Activated T-helper 1 cell treated with anti-CD3 and anti-CD28 coated beads, Interleukin-12 subunit alpha, Interleukin-12 subunit beta, Interleukin-2, Interleukin-4 antibody, amounts not matched to agents 30 ng/mL and 10 ng/mL and 1 ng/mL, durations not matched to agents 14 hours and 24 hours and 36 hours (primary cell): ENCODE data around the gene MEFV. TPM values are rescaled to one million over a fixed set of nuclear protein-coding genes. Genes with fewer than 3 reads are reported as not detected.

Source experiments
- DNase-seq: peaks from one replicate; pipeline ENCODE4 v3.0.0; 2021; ENCODE audit warnings: low spot score
- H3K27ac Mint-ChIP-seq: one replicate; pipeline ENCODE4 v1.8.0; 2021; ENCODE audit warnings: mild to moderate bottlenecking, mixed read lengths
- H3K27me3 Mint-ChIP-seq: one replicate; pipeline ENCODE4 v1.8.0; 2022; ENCODE audit warnings: mild to moderate bottlenecking, moderate library complexity, mixed read lengths; ENCODE audit not compliant: insufficient read depth
- H3K36me3 Mint-ChIP-seq: one replicate; pipeline ENCODE4 v1.8.0; 2021; ENCODE audit warnings: low read depth, mixed read lengths
- H3K4me1 Mint-ChIP-seq: one replicate; pipeline ENCODE4 v1.8.0; 2021; ENCODE audit warnings: low read depth, mixed read lengths
- H3K4me3 Mint-ChIP-seq: one replicate; pipeline ENCODE4 v1.8.0; 2021; ENCODE audit warnings: mild to moderate bottlenecking, moderate library complexity, mixed read lengths
- H3K9me3 Mint-ChIP-seq: one replicate; pipeline ENCODE4 v1.8.0; 2021; ENCODE audit warnings: mixed read lengths
- intact Hi-C: fragments of 100-400 bp; cut with micrococcal nuclease; formaldehyde crosslinking; loops from one replicate; pipeline ENCODE4 v1.15.1; 2024
- total RNA-seq: library from RNA; stranded (reverse); gene quantifications from 2 replicates; pipeline ENCODE4 v1.2.3, GENCODE V29; 2022

MEFV gene
- total RNA-seq, 1 donor from 2014 or later = not detected

DNA sequence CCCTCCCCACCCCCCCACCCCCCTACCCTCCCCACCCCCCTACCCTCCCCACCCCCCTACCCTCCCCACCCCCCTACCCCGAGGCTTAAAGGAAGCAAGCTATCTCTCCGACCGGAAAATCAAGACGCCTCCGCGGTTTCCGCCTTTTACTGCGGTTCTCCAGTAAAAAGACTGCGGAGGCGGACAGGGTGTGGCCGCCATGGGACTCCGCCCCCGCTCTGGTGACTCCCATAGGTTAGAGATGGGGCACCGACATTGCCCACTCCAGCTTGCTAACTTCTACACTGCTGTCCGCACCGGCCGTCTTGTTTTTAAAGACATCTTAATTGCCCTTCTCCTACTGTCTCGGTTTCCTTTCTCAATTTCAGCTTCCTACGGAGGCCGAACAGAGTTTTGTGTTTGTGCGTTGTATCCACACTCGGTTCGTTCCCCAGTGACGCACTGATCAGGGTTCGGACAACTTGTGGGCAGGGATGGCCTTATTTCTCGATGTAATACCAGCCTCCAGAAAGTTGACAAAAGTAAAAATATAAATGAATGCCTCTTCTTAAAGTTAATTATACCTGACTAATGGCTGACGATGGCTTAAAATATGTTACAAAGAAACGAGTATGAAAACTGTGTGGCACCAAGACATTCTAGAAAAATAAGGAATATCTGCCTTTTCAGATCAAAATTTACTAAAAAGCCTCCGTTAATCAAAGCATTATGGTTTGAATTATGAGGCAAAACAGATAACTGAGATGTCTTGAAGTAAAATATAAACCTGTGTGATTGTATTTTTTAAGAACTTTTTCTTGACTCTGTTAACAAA, 20.4 kb downstream of the MEFV start:
- intact Hi-C loops = loop anchor here (1.0 to 2.0 kb wide), 6 partner anchors 21 to 208 kb away; partner anchors contain the start of genes TIGD7, ZNF174, ZNF75A and ZSCAN32
- Mint-ChIP-seq H3K4me1 (peaks cover 15% of the 10 kb centered on the region), H3K27me3 (no peaks in the 10 kb centered on the region), H3K4me3 (peak overlapping the region; percentile 77), H3K9me3 (peaks cover 23% of the 10 kb centered on the region), H3K27ac (peak overlapping the region; percentile 42), H3K36me3 (peaks cover 27% of the 10 kb centered on the region)
- DNase-seq = no peak

DNA sequence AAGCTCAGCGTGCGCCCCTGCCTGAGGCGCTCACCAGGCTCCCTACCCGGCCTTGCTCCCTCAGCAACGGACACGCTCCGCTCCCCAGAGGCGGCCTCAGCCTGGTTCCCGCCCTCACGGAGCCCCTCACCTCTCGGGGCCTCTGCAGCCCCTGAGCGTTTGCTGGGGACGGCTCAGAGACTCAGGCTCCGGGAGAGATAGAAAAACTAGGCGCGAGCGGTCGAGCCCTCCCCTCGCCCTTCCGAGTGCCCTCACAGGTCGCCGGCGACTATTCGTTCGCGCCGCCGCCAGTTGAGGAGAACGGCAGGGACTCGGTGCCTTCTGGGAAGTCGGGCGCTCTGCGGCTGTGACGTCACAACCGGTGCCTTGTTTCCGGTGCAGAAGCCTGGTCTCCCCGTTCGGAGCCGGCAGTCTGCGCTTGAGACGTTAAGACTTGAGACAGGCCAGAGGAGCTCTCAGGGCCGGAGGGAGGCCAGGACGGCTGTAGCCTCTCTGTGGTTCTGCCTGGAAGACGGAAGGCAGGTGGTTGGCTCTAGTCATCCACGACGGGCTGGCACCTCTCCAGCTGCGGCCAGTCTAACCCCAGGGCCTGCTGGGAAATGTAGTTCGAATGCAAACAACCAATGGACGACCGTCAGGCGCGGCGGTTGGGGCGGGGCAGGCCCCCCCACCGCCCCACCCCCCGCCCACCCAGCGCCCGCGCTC, 21.4 kb downstream of the MEFV start, which contains the start of gene ZNF200:
ZNF200 (minus strand) TSS at position 302 of the 705 bp plus-strand sequence. CDS start 1,403 bp downstream, outside the sequence.
- Mint-ChIP-seq H3K27me3 (no peaks in the 10 kb centered on the region), H3K9me3 (peaks cover 31% of the 10 kb centered on the region), H3K4me1 (peaks cover 15% of the 10 kb centered on the region), H3K4me3 (peak within 1 kb of the TSS; percentile 94), H3K27ac (peak within 1 kb of the TSS; percentile 94), H3K36me3 (peaks cover 38% of the 10 kb centered on the region)
- DNase-seq = peak; percentile 91
- intact Hi-C loops = loop anchor here (1.0 to 5.0 kb wide), 7 partner anchors 20 to 209 kb away; partner anchors contain the start of genes TIGD7, ZNF174, ZNF75A and ZSCAN32

DNA sequence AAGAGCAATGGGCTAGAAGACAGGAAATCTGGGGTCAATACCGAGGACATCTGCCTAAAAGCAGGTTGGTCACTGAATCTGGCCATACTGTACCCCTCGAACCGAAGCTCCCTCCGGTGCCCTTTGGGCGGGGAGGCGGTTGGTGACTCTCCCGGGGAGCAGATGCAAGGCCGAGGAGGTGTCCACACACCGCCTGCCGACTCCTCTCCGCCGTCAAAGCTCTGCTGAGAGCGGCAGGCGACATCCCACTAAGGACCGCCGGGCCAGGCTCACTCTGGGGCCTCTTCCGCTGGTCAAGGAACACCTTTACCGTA, 21.9 kb downstream of the MEFV start:
- no peaks in the 10 kb centered on the region for H3K27me3 Mint-ChIP-seq
- intact Hi-C loops = loop anchor here (2.0 to 5.0 kb wide), 2 partner anchors 62 to 70 kb away; partner anchors contain the start of genes TIGD7 and ZNF75A

DNA sequence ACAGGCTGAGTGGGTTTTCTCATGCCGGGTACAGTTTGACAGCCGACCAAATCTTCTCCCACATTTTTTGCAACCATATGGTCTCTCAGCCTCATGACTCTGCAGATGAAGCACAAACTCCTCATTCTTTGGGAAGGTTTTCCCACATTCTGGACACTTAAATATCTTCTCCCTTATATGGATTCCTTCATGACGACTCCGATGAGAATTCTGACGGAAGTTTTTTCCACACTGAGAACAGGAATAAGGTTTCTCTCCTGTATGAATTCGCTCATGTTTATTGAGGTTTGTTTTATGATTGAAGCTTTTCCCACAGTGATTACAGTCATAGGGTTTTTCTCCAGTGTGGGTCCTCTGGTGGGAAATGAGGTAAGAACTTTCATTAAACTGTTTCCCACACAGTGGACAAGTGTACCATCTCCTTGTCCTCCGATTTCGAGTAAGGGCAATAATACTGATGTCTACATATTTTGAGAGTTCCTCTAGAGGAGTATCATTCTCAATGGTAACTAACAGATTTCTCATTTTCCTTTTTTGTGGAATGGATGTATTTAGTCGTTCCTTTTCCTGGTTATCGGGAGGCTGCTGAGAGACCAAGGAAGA, 32.4 kb downstream of the MEFV start:
- intact Hi-C loops = no loop called here
- no peak overlapping the region for H3K27ac Mint-ChIP-seq
- H3K27me3 Mint-ChIP-seq = no peaks in the 10 kb centered on the region
- DNase-seq = no peak
- peaks cover 58% of the 10 kb centered on the region for H3K36me3 Mint-ChIP-seq
- no peaks in the 10 kb centered on the region for H3K4me1 Mint-ChIP-seq
- no peak overlapping the region for H3K4me3 Mint-ChIP-seq
- H3K9me3 Mint-ChIP-seq = peaks cover 62% of the 10 kb centered on the region

More for the DNA sequence above, 21.9 kb downstream of the MEFV start:
- Mint-ChIP-seq H3K9me3 (peaks cover 32% of the 10 kb centered on the region), H3K27ac (peak overlapping the region; percentile 94), H3K4me3 (peak overlapping the region; percentile 94), H3K36me3 (peaks cover 40% of the 10 kb centered on the region), H3K4me1 (peaks cover 15% of the 10 kb centered on the region)
- DNase-seq = no peak

DNA sequence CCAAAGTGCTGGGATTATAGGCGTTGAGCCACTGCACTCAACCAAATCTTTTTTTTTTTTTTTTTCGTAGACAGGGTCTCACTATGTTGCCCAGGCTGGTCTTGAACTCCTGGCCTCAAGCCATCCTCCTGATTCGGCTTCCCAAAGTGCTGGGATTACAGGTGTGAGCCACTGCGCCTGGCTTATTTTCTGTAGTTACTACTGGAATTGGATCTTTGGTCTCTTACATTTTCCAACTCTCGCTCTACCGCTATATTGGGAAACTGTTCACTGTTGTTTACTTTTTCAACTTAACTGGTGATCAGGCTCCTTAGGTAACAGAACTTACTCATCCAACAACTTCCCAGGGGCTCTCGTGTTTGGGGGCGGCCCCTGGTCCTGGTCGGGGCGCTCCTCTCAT, 35.6 kb downstream of the MEFV start:
- Mint-ChIP-seq H3K27me3 (no peaks in the 10 kb centered on the region), H3K9me3 (peaks cover 66% of the 10 kb centered on the region), H3K27ac (no peak overlapping the region), H3K36me3 (peaks cover 41% of the 10 kb centered on the region), H3K4me1 (peaks cover 17% of the 10 kb centered on the region), H3K4me3 (no peak overlapping the region)
- DNase-seq = no peak
- intact Hi-C loops = no loop called here

DNA sequence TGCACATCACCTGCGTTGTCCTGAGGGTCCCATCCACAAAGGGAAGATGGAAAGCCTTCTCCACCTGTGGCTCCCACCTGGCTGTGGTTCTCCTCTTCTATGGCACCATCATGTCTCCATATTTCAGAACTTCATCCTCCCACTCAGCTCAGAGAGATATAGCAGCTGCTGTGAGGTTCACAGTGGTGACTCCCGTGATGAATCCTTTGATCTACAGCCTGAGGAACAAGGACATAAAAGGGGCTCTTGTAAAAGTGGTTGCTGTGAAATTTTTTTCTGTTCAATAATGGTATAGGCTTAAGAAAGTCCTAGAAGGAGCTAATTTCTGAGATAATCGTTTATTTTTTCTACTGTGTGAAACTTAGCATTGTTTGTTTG, 40.2 kb downstream of the MEFV start:
- Mint-ChIP-seq H3K4me1 (peaks cover 35% of the 10 kb centered on the region), H3K36me3 (peaks cover 20% of the 10 kb centered on the region), H3K4me3 (peak overlapping the region; percentile 4), H3K27me3 (no peaks in the 10 kb centered on the region), H3K27ac (peak overlapping the region; percentile 97), H3K9me3 (peaks cover 60% of the 10 kb centered on the region)
- intact Hi-C loops = no loop called here
- no peak for DNase-seq

DNA sequence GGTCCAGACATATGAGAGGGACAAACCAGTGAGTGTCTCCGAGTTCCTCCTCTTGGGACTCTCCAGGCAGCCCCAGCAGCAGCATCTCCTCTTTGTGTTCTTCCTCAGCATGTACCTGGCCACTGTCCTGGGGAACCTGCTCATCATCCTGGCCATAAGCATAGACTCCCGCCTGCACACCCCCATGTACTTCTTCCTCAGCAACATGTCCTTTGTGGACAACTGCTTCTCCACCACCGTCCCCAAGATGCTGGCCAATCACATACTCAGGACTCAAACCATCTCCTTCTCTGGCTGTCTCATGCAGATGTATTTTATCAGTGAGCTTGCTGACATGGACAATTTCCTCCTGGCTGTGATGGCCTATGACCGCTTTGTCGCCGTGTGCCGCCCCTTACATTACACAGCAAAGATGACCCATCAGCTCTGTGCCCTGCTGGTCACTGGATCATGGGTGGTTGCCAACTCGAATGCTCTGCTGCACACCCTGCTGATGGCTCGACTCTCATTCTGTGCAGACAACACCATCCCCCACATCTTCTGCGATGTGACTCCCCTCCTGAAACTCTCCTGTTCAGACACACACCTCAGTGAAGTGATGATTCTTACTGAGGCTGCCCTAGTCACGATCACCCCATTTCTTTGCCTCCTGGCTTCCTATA, 40.7 kb downstream of the MEFV start:
- peaks cover 20% of the 10 kb centered on the region for H3K36me3 Mint-ChIP-seq
- H3K27ac Mint-ChIP-seq = peak overlapping the region; percentile 97
- H3K27me3 Mint-ChIP-seq = no peaks in the 10 kb centered on the region
- DNase-seq = no peak
- H3K4me3 Mint-ChIP-seq = peak overlapping the region; percentile 32
- H3K4me1 Mint-ChIP-seq = peaks cover 35% of the 10 kb centered on the region
- peaks cover 58% of the 10 kb centered on the region for H3K9me3 Mint-ChIP-seq
- intact Hi-C loops = loop anchor here (1.0 kb wide), 1 partner anchor 20 kb away; the partner anchor contains the start of gene ZNF200

DNA sequence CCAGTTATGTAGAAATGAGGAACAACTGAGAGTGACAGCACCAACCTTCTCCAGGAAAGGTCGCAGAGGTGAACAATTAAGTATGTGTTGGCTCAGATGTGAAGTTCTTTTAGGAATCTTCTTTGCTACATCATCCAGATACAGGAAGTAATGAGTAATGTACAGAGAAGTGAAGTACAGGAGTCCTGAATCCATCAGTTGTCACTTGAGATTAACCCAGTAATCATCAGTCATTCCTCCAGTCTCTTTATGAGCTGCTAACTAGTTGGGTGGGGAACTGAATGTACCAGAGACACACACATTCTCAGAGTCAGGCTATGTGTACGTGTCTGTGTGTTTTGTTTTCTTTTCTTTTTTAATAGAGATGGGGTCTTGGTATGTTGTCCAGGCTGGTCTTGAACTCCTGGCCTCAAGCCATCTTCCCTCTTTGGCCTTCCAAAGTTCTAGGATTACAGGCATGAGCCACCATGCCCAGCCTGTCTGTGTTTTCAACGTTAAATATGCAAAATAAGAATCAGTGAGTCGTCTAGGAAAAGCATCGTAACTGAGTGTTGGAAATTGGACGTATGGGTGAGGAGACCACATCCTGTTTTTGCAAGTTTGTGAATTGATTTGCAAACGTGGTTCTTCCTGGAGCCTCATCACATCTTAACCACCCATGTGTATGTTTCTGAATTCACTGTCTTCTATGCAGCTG, 41.4 kb downstream of the MEFV start:
- Mint-ChIP-seq H3K9me3 (peaks cover 64% of the 10 kb centered on the region), H3K4me1 (peaks cover 35% of the 10 kb centered on the region)

DNA sequence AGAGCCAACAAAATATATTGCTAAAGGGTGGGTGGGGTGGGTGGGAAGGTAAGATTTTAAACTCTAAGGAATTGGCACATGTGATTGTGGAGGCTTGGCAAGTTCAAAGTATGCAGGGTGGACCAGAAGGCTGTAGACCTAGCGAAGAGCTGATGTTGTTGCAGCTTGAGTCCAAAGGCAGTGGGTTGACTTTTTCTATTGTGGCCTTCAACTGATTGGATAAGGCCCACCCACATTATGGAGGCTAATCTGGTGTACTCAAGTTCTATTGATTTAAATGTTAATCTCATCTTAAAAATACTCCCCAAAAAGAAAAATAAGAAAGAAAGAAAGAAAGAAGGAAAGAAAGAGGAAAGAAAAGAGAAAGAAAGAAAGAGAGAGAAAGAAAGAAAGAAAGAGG, 43.9 kb downstream of the MEFV start:
- intact Hi-C loops = no loop called here
- Mint-ChIP-seq H3K4me1 (peaks cover 32% of the 10 kb centered on the region), H3K9me3 (peaks cover 62% of the 10 kb centered on the region), H3K36me3 (peaks cover 21% of the 10 kb centered on the region), H3K27ac (no peak overlapping the region), H3K27me3 (no peaks in the 10 kb centered on the region), H3K4me3 (no peak overlapping the region)
- no peak for DNase-seq

More for the DNA sequence above, 41.4 kb downstream of the MEFV start:
- Mint-ChIP-seq H3K36me3 (peaks cover 21% of the 10 kb centered on the region), H3K27me3 (no peaks in the 10 kb centered on the region), H3K27ac (peak overlapping the region; percentile 97), H3K4me3 (peak overlapping the region; percentile 34)
- intact Hi-C loops = loop anchor here (1.0 kb wide), 1 partner anchor 20 kb away; the partner anchor contains the start of gene ZNF200
- peak; percentile 40 for DNase-seq

DNA sequence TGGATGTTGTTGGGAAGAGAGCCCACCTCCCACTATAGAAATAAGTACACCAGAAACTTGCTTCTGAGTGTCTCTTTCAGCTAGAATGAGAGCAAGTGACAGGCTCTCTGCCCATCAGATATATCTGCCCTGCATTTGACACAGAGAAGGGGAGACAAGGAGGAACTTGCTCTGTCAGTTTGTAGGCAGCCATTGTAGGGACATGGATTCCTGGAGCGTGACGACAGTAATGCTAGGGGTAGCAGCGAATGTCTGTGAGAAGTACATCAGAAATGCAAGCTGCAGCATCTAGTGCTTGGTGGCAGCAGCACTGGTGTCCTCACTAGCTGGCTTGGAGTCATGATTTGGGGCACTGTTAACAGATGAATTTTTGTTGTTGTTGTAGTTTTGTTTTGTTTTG, 44.4 kb downstream of the MEFV start:
- Mint-ChIP-seq H3K4me3 (no peak overlapping the region), H3K9me3 (peaks cover 65% of the 10 kb centered on the region), H3K36me3 (peaks cover 21% of the 10 kb centered on the region), H3K4me1 (peaks cover 30% of the 10 kb centered on the region), H3K27me3 (no peaks in the 10 kb centered on the region), H3K27ac (no peak overlapping the region)
- no peak for DNase-seq
- intact Hi-C loops = no loop called here

DNA sequence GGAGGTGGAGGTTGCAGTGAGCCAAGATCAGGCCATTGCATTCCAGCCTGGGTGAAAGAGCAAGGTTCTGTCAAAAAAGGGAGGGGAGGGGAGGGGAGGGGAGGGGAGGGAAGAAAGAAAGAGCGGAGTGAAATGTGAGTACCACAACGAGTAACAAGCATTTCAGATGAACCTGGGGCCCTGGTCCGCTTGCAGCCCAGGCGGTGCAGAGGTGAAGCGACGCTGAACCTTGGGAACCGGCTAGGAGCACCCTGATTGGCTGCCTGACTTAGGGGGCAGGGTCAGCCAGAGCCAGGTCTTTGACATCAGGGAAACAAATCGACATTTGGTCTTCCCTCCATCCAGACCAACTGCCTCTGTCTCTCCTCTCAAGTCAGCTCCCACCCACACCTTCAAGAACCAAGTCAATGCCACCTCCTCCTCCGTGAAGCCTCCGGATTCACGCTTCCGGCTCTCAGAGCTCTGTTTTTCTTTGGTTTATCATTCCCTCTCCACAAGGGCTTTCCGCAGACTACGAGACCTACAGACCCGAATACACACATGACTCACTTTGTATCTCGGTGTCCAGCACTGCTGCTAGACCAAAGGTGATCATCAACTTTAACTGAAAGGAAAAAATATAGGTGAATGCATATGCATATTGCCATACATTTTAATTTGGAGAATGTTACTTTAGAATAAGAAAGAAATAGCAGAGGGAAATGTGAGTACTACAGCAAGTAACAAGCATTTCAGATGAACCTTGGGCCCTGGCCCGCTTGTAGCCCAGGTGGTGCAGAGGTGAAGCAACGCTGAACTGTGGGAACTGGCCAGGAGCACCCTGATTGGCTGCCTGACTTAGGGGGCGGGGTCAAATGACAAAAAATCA, 49.1 kb downstream of the MEFV start:
- Mint-ChIP-seq H3K4me1 (no peaks in the 10 kb centered on the region), H3K27ac (no peak overlapping the region), H3K4me3 (no peak overlapping the region), H3K9me3 (peaks cover 57% of the 10 kb centered on the region), H3K27me3 (peaks cover 4% of the 10 kb centered on the region), H3K36me3 (peaks cover 1% of the 10 kb centered on the region)
- no peak for DNase-seq
- intact Hi-C loops = no loop called here
